Tibial nerve (tissue), 3 donors: ENCODE data around the gene FRMD3.

Source experiments
- CTCF ChIP-seq, 5 experiments: fragments of 200-600 bp in 3 of 5; fragments of 450-650 bp in 2 of 5; sonication (generic) in 3 of 5; IDR thresholded peaks; one replicate each; pipeline ENCODE4 v1.5.1; 2016 to 2019; ENCODE audit warnings: antibody characterized with exemption in 5 of 5, mild to moderate bottlenecking in 3 of 5, moderate library complexity in 2 of 5
- POLR2A ChIP-seq, 2 donors: fragments of 450-650 bp; IDR thresholded peaks; one replicate each; pipeline ENCODE4 v1.6.1; 2017; ENCODE audit warnings: antibody characterized with exemption in 2 of 2, mild to moderate bottlenecking in 2 of 2, moderate library complexity in 2 of 2

- TF ChIP-seq CTCF (IDR thresholded peaks at IDR 0.05) (no peak), POLR2A (IDR thresholded peaks at IDR 0.05) (no peak)
Measured at GRCh38 chr9:83355024-83355444, 183.2 kb downstream of the FRMD3 start.
